HG02981 (cell line): ENCODE results near the gene NABP1.
A peak's percentile ranks its signal among the peaks of the same experiment; 100 is the strongest.

Source experiments
- ATAC-seq: cut with Tn5 transposase; IDR thresholded peaks from one replicate; pipeline ENCODE4 v1.9.1; 2021; ENCODE audit warnings: mild to moderate bottlenecking, moderate library complexity; ENCODE audit not compliant: unreplicated experiment

Gene NABP1

DNA sequence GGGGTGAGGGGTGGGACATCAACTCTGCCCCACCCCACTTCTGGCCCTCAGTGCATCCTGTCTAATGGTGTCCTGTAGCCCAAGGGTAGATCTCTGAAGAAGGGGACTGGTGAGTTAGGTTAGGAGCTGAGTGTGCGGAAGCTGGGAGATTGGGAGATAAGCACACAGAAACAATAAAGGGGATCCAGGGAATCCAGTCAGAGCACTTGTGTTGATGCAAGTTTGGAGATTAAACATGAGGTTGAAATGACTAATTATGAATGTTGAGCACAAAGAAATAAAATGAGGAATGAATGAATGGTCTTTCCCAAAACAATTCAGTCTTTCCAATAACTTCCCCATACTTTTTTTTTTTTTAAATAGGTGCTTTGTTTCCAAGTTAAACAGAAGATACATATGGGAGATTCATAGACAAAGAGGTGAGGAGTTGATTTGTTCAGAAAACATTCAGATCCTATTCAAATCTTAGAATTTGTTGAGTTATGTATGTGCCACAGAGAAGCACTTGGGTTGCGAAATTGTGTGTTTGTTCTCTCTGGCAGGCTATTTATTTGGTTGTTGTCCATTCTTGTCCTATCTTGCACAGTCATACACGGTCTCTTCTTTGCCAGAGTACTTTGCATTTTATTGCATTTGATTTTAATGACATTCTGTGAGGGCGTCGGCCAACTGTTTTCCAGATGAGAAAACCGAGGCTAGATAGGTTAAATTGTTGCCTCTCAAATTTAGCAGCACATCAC lies 31.6 kb upstream of the NABP1 start:
- no peak for ATAC-seq

DNA sequence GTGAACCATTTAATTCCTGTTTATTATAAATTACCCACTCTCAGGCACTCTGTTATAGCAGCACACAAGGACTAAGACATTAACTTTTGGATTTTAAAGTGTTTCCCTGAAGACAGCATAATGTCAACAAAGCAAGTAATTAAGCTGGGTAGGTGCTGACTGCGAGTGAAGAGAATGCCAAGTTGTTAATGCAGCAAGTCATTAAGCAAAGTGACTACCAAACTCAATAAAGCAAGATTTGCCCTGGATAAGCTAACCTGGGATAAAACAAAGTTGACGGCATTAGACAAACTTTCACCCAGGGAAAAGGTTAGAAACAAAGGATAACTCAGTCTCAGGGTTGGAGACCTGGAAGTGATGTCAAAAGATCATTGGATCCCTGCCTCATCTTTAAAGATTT lies 28.4 kb upstream of the NABP1 start:
- no peak for ATAC-seq

DNA sequence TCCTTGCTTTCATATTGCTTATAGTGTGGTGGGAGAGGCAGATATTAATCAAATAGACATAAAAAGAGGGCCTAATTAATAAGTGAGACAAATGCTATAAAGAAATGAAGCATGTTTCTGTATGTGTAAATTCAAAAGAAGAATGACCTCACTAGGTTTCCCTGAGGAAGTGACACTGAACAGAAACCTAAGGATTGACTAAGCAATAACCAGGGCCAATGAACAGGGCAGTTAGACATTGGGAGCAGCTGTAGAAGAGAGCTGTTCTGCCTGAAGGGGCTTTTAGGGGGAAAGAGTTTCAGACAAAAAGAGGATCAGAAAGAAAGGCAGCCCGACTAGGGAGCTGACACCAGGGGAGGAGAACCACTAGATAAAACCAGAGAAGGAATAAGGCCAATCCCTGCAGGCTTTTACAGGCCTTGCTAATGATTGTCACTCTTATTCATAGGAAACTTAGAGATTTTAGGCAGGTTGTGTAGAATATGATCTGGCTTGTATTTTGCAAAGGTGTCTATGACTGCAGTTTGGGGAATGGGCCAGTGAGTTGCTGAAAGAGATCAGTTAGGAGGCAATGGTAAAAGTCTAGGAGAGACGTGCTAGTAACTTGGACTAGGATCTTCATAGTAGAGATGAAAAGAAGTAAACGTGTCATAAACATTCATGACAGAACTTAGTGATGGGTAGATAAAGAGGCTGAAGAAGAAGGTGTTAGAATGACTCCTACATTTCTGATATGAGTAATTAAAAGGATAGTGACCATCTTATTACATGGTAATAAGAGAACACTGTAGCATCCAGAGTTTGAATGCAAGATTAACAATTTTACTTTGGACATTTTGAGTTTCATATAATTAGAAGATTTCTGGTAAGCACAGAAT lies 26.8 kb upstream of the NABP1 start:
- ATAC-seq, result peak; percentile 98

DNA sequence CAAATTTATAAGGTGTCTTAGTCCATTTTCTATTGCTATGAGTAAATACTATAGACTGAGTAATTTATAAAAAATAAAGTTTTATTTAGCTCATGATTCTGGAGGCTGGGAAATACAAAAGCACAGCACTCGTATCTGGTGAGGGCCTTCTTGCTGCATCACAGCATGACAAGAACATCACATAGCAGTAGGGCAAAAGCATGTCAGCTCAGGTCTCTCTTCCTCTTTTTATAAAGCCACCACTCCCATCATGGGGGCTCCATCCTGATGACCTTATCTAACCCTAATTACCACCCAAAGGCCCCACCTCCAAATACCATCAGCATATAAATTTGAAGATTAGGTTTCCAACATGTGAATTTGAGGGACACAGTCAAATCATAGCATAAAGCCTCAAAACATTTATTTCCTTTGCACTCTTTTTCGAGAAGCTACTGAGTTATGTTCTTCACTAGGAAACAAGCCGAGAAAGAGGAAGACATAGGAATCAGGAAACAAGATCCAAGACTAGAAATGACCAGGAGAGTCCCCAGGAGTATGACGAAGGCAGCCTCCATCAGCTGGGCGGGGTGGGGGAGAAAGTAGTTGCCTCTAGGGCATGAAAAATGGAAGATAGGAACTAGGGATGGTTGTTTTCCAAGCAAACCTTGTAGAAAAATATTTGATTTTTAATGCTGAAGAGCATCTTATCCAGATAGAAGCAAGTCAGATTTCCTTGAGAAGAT lies 24.1 kb upstream of the NABP1 start:
- no peak for ATAC-seq

DNA sequence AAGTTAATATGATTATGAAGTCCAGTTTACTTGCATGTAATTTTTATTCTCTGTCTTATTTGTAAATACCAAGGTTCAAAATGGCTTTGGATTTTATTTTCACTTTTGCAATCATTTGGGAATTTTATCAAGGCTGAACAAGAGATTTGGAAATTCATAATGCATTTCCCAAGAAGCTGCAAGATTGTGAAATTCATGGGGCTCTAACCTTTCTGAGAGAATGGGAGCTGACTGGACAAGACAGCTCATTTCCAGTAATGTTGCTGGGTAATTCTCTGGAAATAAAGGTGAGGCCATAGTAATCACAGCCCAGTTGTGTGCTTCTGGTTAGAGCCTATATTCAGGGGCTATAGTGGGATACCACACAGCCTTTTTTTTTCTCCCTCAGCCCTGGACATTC lies 21.5 kb upstream of the NABP1 start:
- ATAC-seq, result no peak

DNA sequence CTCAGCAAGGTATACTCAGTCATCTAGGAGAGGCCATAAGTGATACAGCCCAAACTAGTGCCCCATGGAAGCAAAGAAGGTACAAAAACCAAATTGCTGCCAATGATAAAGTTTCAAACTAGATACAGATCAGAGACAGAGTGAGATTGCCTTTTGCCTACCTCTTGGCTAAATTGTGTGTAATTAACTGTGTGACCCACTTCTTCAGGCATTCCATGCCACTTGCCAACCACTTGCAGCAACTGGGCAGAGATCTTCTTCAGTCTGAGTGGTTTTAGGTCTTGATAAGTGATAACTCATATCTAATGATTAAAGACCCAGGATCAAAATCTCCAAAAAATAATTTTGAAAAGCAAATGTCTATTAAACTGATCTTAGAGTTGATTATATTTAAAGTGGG lies 21.1 kb upstream of the NABP1 start:
- ATAC-seq, result no peak

DNA sequence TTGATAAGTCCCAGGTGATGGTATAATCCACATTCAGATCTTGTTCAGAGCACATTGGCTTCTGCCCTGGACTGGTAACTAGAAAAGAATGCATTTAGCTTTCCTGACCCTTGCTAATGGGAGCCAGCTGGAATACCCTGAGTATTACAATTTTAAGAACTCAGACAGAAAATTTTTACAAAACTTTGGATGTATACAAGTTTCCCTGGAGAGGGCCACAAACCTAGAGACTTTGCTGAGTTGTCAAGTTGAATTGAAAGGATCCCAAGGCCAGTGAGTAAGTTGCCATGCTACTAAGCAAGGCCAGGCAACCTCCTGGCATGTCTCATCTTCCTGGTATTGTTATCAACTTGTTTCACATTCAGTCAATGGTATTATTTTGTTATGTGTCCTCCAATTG lies 20.0 kb upstream of the NABP1 start:
- no peak for ATAC-seq

DNA sequence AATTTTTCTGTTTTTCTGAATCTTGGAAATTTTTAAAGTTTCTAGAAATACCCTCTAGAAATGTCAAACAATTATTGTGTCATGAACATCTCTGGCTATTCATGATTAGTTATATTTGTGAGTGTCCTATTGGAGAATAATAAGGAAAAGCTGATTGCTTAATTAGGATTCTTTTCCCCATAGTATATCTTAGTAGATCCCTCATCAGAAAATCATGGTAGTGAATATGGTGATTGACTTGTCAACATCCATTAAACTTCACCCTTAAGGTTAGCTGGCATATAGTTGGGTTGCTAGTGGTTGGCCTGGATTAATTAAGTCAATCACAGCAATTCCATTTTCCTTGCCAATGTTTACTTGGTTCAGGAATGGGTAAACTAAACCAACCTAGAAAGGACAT lies 18.7 kb upstream of the NABP1 start:
- ATAC-seq, result no peak

DNA sequence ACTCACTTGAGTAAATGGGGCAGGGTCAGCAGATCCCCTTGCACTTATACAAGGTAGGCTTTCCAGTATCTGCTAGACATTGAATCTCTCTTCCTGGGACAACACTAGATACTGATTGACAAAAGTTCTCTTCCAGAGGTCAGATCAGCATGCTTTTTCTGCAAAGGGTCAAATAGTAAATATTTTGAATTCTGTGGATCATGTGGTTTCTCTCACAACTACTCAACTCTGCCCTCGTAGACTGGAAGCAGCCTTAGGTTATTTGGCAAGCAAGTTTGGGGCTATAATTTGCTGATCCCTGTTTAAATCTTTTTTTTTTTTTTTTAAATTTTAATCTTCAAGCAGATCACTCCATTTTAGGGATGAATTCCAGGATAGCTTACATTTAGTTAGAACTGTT lies 17.4 kb upstream of the NABP1 start:
- ATAC-seq, result no peak

DNA sequence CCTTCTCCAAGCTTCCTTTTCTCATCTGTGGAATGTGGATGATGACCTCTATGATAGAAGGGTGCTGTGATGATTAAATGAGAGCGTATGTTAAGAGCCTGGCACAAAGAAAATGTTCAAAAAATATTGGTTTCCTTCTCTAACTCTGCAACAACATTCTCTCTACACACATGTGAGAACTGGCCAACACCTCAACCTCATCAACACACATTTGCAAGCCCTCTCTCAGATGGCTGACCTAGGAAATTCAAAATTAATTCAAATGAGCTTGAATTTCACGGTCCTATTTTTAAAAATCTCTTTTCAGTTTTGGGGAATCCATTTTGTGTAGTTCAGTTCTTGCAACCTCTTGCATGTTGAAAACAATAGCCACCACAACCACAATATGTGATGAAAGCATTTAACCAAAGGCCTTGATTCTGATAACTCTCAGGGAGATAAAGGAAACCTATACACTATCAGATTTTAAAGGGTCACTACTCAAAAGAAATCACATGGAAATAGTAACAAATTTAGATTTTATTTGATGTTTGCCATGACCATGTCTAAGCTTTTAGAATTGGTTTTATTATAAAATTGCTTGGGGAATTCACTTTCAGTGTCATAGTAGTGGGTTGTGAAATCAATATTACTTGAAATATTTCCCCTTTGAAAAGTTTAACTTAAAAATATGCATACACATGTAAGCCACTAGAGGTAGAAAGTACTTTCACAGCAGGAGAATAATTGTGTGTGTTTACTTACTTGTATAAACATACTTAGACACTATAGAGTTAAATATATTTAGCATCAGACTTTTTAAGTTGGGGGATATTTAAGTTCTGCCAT lies 16.6 kb upstream of the NABP1 start:
- no peak for ATAC-seq

DNA sequence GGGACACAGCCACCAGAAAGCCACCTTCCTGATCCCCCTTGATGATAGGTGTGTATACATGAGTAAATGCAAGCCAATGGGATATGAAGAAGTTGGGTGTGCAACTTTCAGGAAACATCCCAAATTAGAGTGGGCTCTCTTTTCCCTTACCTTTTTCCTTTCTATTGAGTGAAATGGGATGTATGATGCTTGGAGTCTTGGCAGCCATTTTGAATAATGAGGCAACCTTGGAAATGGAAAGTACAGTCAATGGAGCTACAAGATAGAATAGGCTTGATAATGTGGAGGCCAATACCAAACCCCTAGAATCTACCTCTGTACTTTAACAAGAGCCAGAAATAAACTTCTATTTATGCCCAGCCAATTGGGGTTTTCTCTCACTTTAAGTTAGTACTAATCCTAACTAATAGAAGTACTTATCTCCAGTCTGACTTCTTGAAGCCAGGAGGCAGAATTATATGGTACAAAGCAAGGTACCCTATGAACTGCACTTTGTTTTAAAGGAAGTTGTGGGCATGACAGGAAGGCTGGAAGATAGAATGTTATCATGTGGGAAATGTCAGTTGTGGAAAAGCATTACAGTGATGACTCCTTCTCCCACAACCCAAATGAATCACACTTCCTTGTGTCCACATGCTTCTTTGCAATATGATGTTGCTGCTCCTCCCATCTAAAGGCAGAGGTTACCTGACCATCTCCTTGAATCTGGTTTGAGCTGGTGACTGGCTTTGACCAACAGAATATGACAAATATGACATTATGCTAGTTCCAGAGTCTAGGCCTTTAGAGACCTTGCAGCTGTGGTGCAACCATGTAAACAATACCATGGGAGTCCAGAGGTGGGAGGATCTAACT lies 12.9 kb upstream of the NABP1 start:
- ATAC-seq, result no peak

DNA sequence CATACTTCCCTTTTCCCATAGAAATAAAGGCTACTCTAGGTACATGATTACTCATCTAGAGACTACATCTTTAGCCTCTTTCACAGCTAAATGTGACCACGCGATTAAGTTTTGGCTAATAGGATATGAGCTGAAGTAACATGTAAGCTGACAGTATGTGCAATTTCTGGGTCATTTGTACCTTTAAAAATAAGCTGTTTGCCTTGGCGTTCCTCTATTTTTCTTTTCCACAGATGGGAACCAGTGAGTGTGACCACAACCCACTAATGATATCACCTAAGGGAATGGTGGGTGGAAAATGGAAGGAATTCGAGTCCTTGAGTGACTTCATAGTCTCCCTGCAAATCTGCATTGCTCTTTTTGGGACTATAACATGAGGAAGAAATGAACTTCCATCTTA lies 11.7 kb upstream of the NABP1 start:
- ATAC-seq, result no peak

DNA sequence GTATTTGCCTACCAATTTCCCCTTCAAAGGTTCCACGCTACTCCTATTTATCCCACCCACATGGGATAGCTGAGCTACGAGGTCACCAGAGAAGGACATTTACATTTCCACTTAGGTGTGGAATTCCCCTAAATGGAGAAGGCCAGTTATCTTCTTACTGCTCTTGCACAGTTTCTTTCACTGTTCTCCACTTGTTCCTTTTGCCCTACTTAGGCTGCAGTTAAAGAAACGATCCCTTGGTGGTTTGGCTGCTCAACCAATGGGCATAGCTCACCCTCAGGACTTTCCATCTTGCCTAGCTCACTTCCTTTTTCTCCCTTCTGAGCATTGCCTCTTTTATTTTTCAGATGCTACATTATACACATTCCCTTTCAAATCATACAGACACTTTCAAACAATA lies 11.2 kb upstream of the NABP1 start:
- ATAC-seq, result peak; percentile 74

DNA sequence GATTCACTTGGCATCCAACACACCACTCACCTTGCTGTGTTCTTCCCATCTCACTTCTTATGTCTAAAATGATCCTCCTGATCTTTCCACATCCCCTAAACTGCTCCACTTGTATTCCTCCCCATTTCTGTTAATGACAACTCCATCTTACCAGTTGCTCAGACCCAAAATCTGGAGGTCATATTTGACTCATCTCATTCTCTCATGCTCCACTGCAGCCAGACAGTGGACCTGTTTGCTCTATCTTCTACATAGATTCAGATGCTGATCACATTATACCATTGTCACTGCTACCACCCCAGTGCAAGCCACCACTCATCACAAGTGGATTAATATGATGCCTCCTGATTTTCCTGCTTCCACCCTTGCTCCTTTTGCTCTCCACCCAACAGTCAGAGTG lies 7.9 kb upstream of the NABP1 start:
- peak; percentile 66 for ATAC-seq

DNA sequence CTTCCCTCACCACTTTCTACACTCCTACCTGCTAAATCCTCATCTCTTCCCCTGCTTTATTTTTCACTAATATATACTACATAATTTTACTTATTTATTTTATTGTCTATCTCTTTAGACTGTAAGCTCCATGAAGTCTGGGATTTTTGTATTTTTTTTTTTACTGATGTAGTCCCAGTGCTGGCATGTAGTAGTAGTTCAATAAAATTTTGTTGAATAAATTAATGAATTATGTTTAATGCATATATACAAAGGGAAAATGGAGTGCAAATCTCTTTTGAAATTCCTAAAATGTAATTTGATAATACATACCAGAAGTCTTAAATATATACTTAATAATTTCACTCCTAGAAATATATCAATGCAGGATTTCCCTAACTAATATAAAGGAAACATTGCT lies 7.1 kb upstream of the NABP1 start:
- ATAC-seq, result no peak

DNA sequence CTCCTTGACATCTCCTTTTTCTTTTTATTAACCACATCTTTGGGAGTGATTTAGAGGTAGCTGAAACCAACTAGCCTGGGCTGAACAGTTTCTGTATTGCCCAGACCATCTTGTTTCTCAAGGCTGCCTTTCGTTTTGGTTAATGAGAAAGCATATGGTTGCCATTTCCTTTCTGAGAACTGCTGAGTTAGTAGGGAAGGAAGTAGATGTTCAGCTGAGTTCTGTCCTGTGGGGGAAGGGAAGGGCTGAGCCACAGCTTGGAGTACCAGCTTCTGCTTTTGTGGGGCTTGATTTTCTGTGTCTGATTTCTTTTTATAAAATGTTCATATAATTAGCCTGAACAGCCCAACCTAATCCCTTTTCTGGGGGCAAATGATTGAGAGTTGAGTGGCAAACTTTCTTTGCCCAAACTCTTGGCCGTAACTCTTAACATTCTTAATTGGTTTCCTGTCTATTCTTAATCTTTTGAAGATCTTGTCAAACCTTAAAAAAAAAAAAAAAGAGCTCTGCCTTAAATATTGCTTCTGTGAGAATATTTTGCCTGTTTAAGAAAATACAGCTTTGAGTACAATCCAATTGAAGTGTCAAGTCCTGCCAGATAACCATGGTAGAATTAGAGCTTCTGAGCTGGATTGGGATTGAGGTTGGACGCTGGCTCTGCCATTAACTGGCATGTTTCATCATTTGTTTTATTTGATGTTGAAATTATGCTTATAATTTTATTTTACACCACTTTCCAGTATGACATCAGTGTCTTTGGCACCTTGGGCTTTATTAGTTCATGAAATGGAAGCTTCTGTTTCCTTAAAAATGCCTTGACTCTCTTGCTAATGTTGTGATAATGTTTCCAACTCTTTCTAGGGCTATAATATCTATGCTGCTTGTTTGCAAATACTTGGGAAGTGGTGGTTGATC lies 1.9 kb upstream of the NABP1 start:
- peak; percentile 60 for ATAC-seq

DNA sequence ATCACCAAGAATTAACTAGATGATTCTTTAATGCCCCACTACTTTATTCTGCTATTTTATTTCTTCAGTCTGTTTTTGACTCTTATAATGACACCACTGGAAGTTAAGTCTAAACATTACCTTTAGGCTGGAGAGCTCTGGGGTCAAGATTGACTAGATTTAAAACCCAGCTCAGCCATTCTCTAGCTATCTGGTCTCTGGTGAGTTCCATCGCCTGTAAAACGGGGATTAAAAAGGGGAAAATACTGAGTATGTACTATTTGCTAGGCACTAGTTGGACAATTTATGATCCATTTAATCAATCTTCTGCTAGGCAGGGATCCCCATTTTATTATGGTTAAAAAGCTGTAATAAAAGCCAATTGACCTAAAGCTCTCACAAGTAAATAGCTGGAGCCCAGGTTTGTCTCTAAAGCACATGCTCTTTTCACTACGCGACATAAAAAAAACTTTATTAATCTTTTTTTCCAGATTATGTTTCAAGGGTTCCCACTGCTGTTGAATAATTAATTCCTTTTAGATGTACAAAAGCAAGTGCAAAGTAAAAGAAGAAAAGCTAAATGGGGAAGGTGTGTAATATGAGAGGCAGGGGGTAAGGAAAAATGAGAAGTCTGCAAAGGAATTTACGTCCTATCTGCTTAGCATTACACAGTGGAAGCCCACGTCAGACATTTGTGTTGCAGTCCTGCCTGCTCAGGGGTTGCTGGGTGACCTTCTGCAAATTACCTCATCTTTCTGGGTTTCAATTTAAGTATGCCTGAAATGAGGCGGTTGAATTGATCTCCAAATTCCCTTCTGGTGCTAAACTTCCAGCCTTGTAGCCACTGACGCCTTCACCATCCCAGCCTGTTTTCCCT lies 918 bp upstream of the NABP1 start:
- ATAC-seq, result peak; percentile 33
